DND-41 (cell line): Measurements from ENCODE around the gene MAN2A1.

Experiments
- ATAC-seq: fragments of 200-7000 bp; cut with Tn5 transposase; 3 replicates; pipeline ENCODE4 v1.9.1; 2021; ENCODE audit warnings: low read depth; ENCODE audit not compliant: insufficient read depth
- DNase-seq: peaks from one replicate; pipeline ENCODE4 v3.0.0-alpha.2; 2020
- H2AFZ ChIP-seq: 2 replicates; pipeline ENCODE4 v1.6.0; 2012; ENCODE audit warnings: low read depth, low read length
- H3K27ac ChIP-seq: 2 replicates; pipeline ENCODE4 v1.5.1; 2012; ENCODE audit warnings: low read length, inconsistent platforms
- H3K27me3 ChIP-seq: fragments of 200-600 bp; sonication (generic); 2 replicates; pipeline ENCODE4 v1.6.0; 2012; ENCODE audit warnings: low read length, mild to moderate bottlenecking, inconsistent platforms; ENCODE audit not compliant: insufficient read depth, poor library complexity
- H3K36me3 ChIP-seq: 2 replicates; pipeline ENCODE4 v1.5.1; 2012; ENCODE audit warnings: low read length, inconsistent platforms; ENCODE audit not compliant: insufficient read depth
- H3K4me1 ChIP-seq: 2 replicates; pipeline ENCODE4 v1.5.1; 2012; ENCODE audit warnings: mild to moderate bottlenecking, low read length; ENCODE audit not compliant: insufficient read depth
- H3K4me2 ChIP-seq: 2 replicates; pipeline ENCODE4 v1.6.0; 2012; ENCODE audit warnings: mild to moderate bottlenecking, moderate library complexity, low read length, inconsistent platforms; ENCODE audit not compliant: insufficient read depth
- H3K4me3 ChIP-seq, 2 experiments: fragments of 200-600 bp in 1 of 2; shearing (Covaris generic) in 1 of 2; 2 replicates each; pipeline ENCODE4 v1.5.1; 2012 to 2016; ENCODE audit warnings: inconsistent platforms in 2 of 2, low read length in 2 of 2, mild to moderate bottlenecking in 2 of 2, low read depth in 1 of 2, moderate library complexity in 1 of 2
- H3K79me2 ChIP-seq: 2 replicates; pipeline ENCODE4 v1.6.0; 2012; ENCODE audit warnings: low read length, inconsistent platforms; ENCODE audit not compliant: insufficient read depth
- H3K9ac ChIP-seq: 2 replicates; pipeline ENCODE4 v1.6.0; 2012; ENCODE audit warnings: low read depth, mild to moderate bottlenecking, inconsistent platforms, low read length, moderate library complexity
- H3K9me3 ChIP-seq: 2 replicates; pipeline ENCODE4 v1.5.1; 2012; ENCODE audit warnings: low read length, moderate library complexity, mild to moderate bottlenecking, inconsistent platforms; ENCODE audit not compliant: insufficient read depth, severe bottlenecking
- H4K20me1 ChIP-seq: 2 replicates; pipeline ENCODE4 v1.6.0; 2012; ENCODE audit warnings: low read length; ENCODE audit not compliant: insufficient read depth
- EZH2 ChIP-seq: IDR thresholded peaks from 3 replicates; pipeline ENCODE4 v1.6.1; 2012; ENCODE audit warnings: borderline replicate concordance, low read depth, mild to moderate bottlenecking, moderate library complexity, low read length, inconsistent platforms; ENCODE audit not compliant: severe bottlenecking
- TF ChIP-seq, protein P1 (sequence below): IDR thresholded peaks from 2 replicates; pipeline ENCODE4 v1.5.1; 2012; ENCODE audit warnings: borderline replicate concordance, low read length, moderate library complexity, mild to moderate bottlenecking; ENCODE audit not compliant: poor library complexity, severe bottlenecking; ENCODE audit errors: extremely low read depth

The MAN2A1 gene

GRCh38 chr5:109681763-109682162, 8.0 kb upstream of the MAN2A1 start:
- Histone ChIP-seq H4K20me1 (no peaks in the 10 kb centered on the region), H2AFZ (no peak overlapping the region), H3K27ac (no peak overlapping the region), H3K27me3 (no peaks in the 10 kb centered on the region), H3K36me3 (no peaks in the 10 kb centered on the region), H3K9ac (no peak overlapping the region), H3K4me1 (no peaks in the 10 kb centered on the region), H3K4me2 (no peak overlapping the region), H3K79me2 (no peaks in the 10 kb centered on the region), H3K4me3 (no peak overlapping the region), H3K9me3 (no peaks in the 10 kb centered on the region)
- TF ChIP-seq EZH2, result no peak
- TF ChIP-seq, protein P1, sequence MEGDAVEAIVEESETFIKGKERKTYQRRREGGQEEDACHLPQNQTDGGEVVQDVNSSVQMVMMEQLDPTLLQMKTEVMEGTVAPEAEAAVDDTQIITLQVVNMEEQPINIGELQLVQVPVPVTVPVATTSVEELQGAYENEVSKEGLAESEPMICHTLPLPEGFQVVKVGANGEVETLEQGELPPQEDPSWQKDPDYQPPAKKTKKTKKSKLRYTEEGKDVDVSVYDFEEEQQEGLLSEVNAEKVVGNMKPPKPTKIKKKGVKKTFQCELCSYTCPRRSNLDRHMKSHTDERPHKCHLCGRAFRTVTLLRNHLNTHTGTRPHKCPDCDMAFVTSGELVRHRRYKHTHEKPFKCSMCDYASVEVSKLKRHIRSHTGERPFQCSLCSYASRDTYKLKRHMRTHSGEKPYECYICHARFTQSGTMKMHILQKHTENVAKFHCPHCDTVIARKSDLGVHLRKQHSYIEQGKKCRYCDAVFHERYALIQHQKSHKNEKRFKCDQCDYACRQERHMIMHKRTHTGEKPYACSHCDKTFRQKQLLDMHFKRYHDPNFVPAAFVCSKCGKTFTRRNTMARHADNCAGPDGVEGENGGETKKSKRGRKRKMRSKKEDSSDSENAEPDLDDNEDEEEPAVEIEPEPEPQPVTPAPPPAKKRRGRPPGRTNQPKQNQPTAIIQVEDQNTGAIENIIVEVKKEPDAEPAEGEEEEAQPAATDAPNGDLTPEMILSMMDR, result no peak
- DNase-seq (no peak), ATAC-seq (no peak)

GRCh38 chr5:109682383-109682782, 7.3 kb upstream of the MAN2A1 start:
- TF ChIP-seq, protein P1, result no peak
- TF ChIP-seq EZH2, result no peak
- H3K36me3 ChIP-seq, result no peaks in the 10 kb centered on the region
- H3K4me1 ChIP-seq, result no peaks in the 10 kb centered on the region
- no peak overlapping the region for H3K27ac ChIP-seq
- no peak overlapping the region for H3K9ac ChIP-seq
- no peak overlapping the region for H2AFZ ChIP-seq
- no peaks in the 10 kb centered on the region for H3K9me3 ChIP-seq
- H3K4me3 ChIP-seq, result no peak overlapping the region
- no peaks in the 10 kb centered on the region for H3K79me2 ChIP-seq
- no peak overlapping the region for H3K4me2 ChIP-seq
- H4K20me1 ChIP-seq, result no peaks in the 10 kb centered on the region
- no peaks in the 10 kb centered on the region for H3K27me3 ChIP-seq
- ATAC-seq, result no peak
- DNase-seq, result no peak

DNA sequence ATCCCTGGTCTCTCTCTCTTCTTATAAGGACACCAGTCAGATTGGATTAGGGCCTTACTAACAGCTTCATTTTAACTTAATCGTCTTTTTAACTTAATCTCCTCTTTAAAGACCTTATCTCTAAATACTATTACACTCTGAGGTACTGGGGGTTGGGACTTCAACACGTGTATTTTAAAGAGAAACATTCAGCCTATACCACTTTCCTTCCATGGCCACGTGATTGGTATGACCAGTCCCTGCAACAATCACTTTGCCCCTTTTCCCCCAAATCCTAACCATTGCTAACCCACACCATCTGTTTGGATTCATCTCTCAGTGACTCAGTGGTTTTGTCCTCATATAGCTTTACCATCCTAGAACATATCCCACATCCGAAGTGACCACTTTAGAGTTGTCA, 3.8 kb upstream of the MAN2A1 start:
- H3K4me2 ChIP-seq, result no peak overlapping the region
- H3K79me2 ChIP-seq, result peaks cover 10% of the 10 kb centered on the region
- H3K9ac ChIP-seq, result no peak overlapping the region
- no peaks in the 10 kb centered on the region for H3K27me3 ChIP-seq
- TF ChIP-seq, protein P1, result no peak
- TF ChIP-seq EZH2, result no peak
- no peak overlapping the region for H3K27ac ChIP-seq
- H3K4me3 ChIP-seq, result no peak overlapping the region
- ATAC-seq (no peak), DNase-seq (no peak)
- H2AFZ ChIP-seq, result no peak overlapping the region
- peaks cover 13% of the 10 kb centered on the region for H3K4me1 ChIP-seq
- no peaks in the 10 kb centered on the region; the same call in 1 of the 2 replicates for H3K36me3 ChIP-seq
- no peaks in the 10 kb centered on the region; the same call in 1 of the 2 replicates for H4K20me1 ChIP-seq
- H3K9me3 ChIP-seq, result no peaks in the 10 kb centered on the region

DNA sequence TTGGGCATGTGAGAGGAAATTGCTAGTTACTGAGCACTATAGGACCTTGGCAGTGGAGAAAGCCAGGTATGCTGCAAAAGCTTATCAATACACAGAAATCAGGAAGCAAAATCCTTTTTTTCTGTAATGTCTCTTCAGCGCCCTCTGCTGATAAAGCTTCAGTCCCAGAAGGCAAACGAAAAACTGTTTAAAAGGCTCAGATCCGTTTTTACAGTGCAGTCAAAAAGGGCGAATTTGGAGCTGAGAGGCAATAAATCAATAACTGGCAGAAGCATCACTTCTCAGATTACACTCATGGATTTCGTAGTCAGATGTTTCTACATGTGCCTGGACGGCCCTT, 1.1 kb upstream of the MAN2A1 start:
- H3K36me3 ChIP-seq, result no peaks in the 10 kb centered on the region; the same call in 1 of the 2 replicates
- peak overlapping the region; percentile 22 to 92; a peak in 3 of 4 replicates for H3K4me3 ChIP-seq
- H3K4me1 ChIP-seq, result peaks cover 34% of the 10 kb centered on the region
- H2AFZ ChIP-seq, result peak overlapping the region; percentile 88
- peak overlapping the region; percentile 74 for H3K4me2 ChIP-seq
- ATAC-seq, result no peak
- H3K9ac ChIP-seq, result peak overlapping the region; percentile 95
- no peaks in the 10 kb centered on the region for H3K9me3 ChIP-seq
- peaks cover 21% of the 10 kb centered on the region for H4K20me1 ChIP-seq
- peak overlapping the region; percentile 97 for H3K27ac ChIP-seq
- H3K79me2 ChIP-seq, result peaks cover 37% of the 10 kb centered on the region
- no peak for DNase-seq
- TF ChIP-seq EZH2, result no peak
- TF ChIP-seq, protein P1, result peak; percentile 75
- H3K27me3 ChIP-seq, result no peaks in the 10 kb centered on the region
